ENCODE results near the gene SDK1. TPM values are rescaled to one million over a fixed set of nuclear protein-coding genes. Genes with fewer than 3 reads are reported as not detected.

Gene SDK1
- total RNA-seq, 3 donors from 2014 or later (not counting 1 experiment from before 2014, with no cell fraction given) = 0.05 to 0.11 TPM; not detected in 1

DNA sequence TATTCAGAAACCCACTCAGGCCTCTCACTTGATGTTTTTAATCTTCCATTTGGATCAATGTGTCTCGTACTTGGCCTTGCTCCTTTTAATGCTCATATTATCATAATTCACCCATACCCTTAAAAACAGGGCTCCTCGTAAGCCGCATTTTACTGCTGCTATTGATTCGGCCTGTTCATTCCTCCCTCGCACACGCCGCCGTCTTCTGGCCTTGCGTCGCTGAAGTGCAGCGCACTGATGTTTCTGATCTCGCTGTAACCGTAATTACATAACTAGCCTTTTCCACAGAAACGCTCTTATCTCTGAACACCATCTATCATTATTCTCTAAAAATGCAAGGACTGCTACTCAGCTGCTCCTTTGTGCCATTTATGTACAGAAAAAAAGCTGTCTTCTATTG is 836.5 kb downstream of the SDK1 start:
- ATAC-seq (no peak), DNase-seq (no peak)
- no peak overlapping the region for H3K4me3 ChIP-seq (ENCODE audit: low read length)
- TF ChIP-seq, protein P1, sequence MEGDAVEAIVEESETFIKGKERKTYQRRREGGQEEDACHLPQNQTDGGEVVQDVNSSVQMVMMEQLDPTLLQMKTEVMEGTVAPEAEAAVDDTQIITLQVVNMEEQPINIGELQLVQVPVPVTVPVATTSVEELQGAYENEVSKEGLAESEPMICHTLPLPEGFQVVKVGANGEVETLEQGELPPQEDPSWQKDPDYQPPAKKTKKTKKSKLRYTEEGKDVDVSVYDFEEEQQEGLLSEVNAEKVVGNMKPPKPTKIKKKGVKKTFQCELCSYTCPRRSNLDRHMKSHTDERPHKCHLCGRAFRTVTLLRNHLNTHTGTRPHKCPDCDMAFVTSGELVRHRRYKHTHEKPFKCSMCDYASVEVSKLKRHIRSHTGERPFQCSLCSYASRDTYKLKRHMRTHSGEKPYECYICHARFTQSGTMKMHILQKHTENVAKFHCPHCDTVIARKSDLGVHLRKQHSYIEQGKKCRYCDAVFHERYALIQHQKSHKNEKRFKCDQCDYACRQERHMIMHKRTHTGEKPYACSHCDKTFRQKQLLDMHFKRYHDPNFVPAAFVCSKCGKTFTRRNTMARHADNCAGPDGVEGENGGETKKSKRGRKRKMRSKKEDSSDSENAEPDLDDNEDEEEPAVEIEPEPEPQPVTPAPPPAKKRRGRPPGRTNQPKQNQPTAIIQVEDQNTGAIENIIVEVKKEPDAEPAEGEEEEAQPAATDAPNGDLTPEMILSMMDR (IDR thresholded peaks at IDR 0.05) = no peak
- H3K27me3 ChIP-seq (ENCODE audit: control insufficient read depth, insufficient read depth, low read length) = no peaks in the 10 kb centered on the region
- peaks cover 0 to 4% of the 10 kb centered on the region in 2 donors for H3K4me1 Mint-ChIP-seq
- H3K36me3 Mint-ChIP-seq = no peaks in the 10 kb centered on the region
- H3K9me3 ChIP-seq (ENCODE audit: control insufficient read depth, insufficient read depth, low read length) = no peaks in the 10 kb centered on the region
- no peaks in the 10 kb centered on the region for H3K9me3 Mint-ChIP-seq
- H3K27ac Mint-ChIP-seq = no peak overlapping the region
- H3K27ac ChIP-seq (ENCODE audit: low read length) = no peak overlapping the region
- H3K4me3 Mint-ChIP-seq = no peak overlapping the region
- H3K27me3 Mint-ChIP-seq (ENCODE audit: low read depth in 2 of 2) = no peaks in the 10 kb centered on the region
- no peaks in the 10 kb centered on the region for H3K4me1 ChIP-seq (ENCODE audit: control insufficient read depth, insufficient read depth, low read length)
- WGBS (ENCODE audit: insufficient coverage) = 89% methylated on average over 14 of the region's 14 CpGs
- intact Hi-C loops (cut with micrococcal nuclease) = no loop called here
- no peaks in the 10 kb centered on the region for H3K36me3 ChIP-seq (ENCODE audit: control insufficient read depth, insufficient read depth, low read length)

DNA sequence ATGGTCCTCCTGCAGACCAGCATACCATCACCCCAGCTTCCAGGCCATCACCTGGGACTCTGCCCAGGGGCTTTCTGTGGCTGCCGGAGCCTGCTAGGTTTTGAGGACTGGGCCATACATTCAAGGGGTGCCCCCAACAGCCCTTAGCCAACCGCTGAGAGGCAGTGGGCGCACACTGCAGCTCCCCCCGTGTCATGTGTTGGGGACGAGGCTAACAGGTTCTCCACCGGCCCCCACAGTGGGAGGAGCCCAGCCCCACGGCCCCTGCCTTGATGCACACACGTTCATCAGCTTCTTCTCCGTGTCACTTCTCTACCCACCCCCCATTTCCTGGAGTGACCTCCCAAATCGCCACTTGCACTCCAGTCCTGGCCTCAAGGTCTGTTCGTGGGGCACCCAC is 837.8 kb downstream of the SDK1 start:
- Histone ChIP-seq H3K27me3 (ENCODE audit: control insufficient read depth, insufficient read depth, low read length) (no peaks in the 10 kb centered on the region), H3K36me3 (ENCODE audit: control insufficient read depth, insufficient read depth, low read length) (no peaks in the 10 kb centered on the region), H3K4me3 (ENCODE audit: low read length) (no peak overlapping the region), H3K4me1 (ENCODE audit: control insufficient read depth, insufficient read depth, low read length) (no peaks in the 10 kb centered on the region), H3K9me3 (ENCODE audit: control insufficient read depth, insufficient read depth, low read length) (no peaks in the 10 kb centered on the region), H3K27ac (ENCODE audit: low read length) (no peak overlapping the region)
- ATAC-seq = no peak
- Mint-ChIP-seq H3K27ac (no peak overlapping the region), H3K9me3 (no peaks in the 10 kb centered on the region), H3K36me3 (no peaks in the 10 kb centered on the region), H3K4me3 (no peak overlapping the region), H3K4me1 (peaks cover 0 to 4% of the 10 kb centered on the region in 2 donors), H3K27me3 (ENCODE audit: low read depth in 2 of 2) (peaks cover 0 to 3% of the 10 kb centered on the region in 2 donors)
- intact Hi-C loops (cut with micrococcal nuclease) = no loop called here
- no peak for DNase-seq
- TF ChIP-seq, protein P1 (IDR thresholded peaks at IDR 0.05) = no peak
- 82% methylated on average over 11 of the region's 11 CpGs for WGBS (ENCODE audit: insufficient coverage)

DNA sequence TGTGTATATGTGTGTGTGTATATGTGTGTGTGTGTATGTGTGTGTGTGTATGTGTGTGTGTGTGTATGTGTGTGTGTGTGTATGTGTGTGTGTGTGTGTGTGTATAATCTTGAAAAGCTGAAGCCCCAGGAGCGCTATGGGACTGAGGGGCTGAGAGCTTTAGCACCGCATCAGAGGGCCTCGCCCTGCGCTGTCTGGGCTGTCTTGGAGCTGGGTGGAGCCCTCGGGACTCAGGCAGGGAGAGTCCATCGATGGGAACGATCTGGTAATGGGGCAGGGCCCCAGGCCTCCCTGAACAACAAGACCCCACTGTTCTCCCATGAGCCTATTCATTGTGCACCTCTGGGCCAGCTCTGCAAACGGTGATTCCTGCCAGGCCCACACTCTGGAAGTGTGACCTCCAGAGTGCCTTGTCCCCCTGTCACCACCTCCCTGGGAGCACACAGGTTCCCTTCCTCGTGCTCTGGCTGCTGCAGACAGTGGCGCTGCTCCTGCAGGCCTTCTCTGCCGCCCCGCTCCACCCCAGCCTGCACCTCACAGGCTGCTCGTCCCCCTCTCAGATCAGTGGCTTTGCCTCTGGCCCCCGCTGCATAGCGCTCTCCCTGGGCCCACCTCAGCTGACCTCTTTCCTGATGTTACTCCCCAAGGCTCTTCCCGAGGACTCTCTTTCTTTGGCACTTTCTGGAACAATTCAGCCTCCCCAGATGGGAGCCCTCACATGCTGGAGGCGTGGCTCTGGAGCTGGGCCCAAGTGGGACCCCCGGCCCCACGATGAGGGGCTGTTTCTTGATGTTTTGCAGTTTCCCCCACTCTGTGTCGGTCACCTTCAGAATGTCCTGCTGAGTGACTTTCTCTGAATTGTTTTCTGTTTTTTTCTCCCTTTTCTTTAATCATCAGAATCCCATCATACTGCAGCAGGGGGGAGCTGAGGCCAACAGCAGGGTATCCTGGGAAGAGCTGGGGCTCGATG is 838.9 kb downstream of the SDK1 start:
- H3K27me3 Mint-ChIP-seq (ENCODE audit: low read depth in 2 of 2) = peaks cover 5 to 7% of the 10 kb centered on the region in 2 donors
- Histone ChIP-seq H3K27ac (ENCODE audit: low read length) (no peak overlapping the region), H3K9me3 (ENCODE audit: control insufficient read depth, insufficient read depth, low read length) (no peaks in the 10 kb centered on the region), H3K27me3 (ENCODE audit: control insufficient read depth, insufficient read depth, low read length) (no peaks in the 10 kb centered on the region), H3K4me1 (ENCODE audit: control insufficient read depth, insufficient read depth, low read length) (peaks cover 3% of the 10 kb centered on the region), H3K4me3 (ENCODE audit: low read length) (no peak overlapping the region), H3K36me3 (ENCODE audit: control insufficient read depth, insufficient read depth, low read length) (no peaks in the 10 kb centered on the region)
- H3K4me1 Mint-ChIP-seq = peaks cover 6 to 11% of the 10 kb centered on the region in 2 donors
- H3K36me3 Mint-ChIP-seq = no peaks in the 10 kb centered on the region
- no peak for DNase-seq
- H3K9me3 Mint-ChIP-seq = no peaks in the 10 kb centered on the region
- ATAC-seq = peak in 1 of 3 donors; percentile 12
- no peak overlapping the region for H3K27ac Mint-ChIP-seq
- 89% methylated on average over 21 of the region's 21 CpGs for WGBS (ENCODE audit: insufficient coverage)
- intact Hi-C loops (cut with micrococcal nuclease) = no loop called here
- TF ChIP-seq, protein P1 (IDR thresholded peaks at IDR 0.05) = no peak
- no peak overlapping the region for H3K4me3 Mint-ChIP-seq
